HG03571 (cell line): Measurements from ENCODE around the gene AFTPH.

ENCODE experiments used
- ATAC-seq: cut with Tn5 transposase; IDR thresholded peaks from one replicate; pipeline ENCODE4 v1.9.1; 2021; ENCODE audit not compliant: unreplicated experiment

Gene AFTPH

DNA sequence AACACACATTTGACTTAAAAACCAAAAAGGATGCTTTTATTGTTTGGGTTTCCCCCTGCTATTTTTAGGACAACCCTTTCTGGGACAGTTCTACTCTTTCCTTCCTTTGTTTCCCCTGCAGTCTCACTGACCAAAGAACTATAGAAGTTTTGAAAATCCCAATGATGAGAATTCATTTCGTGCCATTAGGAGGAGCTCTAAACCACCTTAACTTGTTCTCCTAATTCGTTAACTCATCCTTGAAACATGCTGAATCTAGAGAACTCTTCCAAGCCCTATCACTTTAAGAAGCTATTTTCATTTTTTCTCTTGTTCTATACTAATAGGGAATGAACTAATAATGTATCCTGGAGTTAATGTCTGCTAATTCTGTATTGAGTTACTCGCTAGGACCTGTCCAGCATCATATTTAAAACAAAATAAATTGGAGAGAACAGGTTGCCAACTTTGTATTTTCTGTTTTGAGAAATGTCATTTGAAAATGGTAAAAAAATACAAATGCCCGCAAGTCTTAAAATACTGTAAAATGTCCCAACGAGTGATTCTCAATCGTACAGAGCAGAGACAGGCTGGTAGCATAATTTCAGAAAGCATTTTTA is 62.9 kb downstream of the AFTPH start:
- ATAC-seq, result no peak

DNA sequence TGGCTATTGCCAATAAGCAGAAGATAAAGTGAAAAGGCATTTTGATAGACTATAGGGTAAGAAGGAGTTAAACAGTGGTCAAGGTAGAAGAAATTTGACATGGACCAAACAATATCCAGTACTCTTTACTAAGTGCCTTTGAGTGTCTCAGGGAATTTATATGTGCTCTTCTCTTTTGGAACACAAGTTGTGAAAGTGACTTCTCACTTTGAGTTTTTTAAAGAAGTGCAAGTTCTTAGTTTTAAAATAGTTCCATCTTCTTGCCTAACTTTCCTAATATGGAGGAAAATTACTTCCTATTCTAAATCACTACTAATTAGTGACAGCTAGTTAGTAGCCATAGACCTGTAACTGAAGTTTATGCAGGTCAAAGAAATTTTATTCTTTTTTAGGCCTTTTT is 63.4 kb downstream of the AFTPH start:
- ATAC-seq, result no peak

- ATAC-seq, result no peak
Observed at GRCh38 chr2:64591188-64591587, 67.1 kb downstream of the AFTPH start.

GRCh38 chr2:64593035-64593655 is 69.0 kb downstream of the AFTPH start:
- ATAC-seq, result no peak

GRCh38 chr2:64594226-64594989 is 70.3 kb downstream of the AFTPH start:
- no peak for ATAC-seq

DNA sequence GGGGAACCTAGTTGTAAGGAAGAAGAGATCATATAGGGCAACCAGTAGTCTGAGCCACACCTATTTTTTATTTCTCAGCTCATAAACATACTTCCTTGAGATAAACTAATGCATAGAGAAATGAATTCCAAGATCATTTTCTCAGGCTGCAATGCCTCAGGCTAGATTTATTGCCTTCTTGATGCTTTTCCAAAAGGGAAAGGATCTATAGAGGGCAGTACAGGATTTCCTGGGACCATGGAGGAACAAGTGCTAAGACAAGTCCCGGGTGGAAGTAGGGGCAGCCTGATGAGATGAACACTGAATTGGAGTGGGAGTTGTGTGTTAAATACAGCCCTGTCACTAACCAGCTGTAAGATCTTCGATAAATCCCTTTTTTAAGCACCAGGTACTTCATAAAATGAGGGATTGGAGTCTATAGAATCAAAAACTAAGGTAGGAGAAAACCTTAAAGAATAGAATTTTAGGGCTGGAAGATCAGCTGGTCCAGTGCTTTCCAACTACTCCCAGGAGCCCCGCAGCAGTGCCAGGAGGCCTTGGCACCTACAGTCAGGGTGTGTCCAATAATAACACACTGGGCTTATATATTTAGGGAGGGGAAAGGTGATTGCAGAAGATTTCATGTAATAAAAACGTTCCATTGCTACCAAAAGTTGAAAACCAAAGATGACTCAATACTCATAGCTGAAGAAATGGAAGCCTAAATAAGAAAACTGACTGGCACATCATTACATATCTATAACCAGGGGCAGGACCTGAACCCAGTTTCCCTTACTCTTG is 71.5 kb downstream of the AFTPH start:
- no peak for ATAC-seq

DNA sequence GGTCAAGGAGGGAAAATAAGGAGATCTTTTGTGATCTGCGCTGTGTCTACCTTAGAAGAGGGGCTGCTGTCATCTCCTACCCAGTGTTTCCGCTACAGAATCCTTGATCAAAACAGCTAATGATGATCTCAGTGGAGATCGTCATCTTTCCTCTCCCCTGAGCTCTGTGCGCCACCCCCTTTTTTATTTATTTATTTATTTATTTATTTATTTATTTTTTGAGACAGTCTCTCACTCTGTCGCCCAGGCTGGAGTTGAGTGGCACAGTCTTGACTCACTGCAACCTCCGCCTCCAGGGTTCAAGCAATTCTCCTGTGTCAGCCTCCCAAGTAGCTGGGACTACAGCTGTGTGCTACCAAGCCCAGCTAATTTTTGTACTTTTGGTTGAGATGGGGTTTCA is 74.1 kb downstream of the AFTPH start:
- ATAC-seq, result no peak

DNA sequence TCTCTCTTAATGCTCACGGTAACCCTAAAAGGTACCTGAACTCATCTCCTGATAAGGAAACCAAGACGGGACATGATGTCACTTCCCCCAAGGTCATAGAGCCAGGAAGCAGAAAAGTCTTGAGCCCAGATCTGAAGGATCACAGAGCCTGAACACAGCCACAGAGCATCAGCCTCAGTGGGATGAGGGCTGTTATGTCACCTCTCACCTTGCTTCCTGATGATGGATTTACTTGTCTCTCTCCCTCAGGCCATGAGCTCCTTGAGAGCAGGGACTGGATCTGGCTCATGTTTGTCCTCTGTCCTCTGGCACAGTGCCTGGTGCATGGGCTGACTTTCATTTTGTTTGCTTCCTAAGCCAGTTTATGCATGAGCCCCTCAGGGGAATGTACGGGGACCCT is 75.3 kb downstream of the AFTPH start:
- no peak for ATAC-seq

GRCh38 chr2:64601034-64601754 is 77.1 kb downstream of the AFTPH start:
- no peak for ATAC-seq

- ATAC-seq, result no peak
Observed at GRCh38 chr2:64601785-64602391, 77.8 kb downstream of the AFTPH start.

- ATAC-seq, result no peak
Observed at GRCh38 chr2:64602436-64602835, 78.3 kb downstream of the AFTPH start.

DNA sequence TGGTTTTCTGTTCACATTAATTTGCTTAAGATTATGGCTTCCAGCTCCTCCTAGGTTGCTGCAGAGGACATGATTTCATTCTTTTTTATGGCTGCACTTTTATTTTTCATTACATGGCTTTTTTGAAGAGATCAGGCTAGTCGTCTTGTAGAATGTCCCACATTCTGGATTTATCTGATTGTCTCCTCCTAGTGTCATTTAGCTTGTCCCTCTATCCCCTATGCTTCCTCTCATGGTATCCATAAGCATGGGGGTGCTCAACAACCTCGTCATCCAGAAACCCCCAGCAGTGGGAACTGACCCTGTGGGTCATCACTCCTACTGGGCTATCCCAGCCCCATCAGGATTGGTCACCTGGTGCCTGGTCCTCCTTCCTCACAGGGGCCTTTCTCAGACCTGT is 80.0 kb downstream of the AFTPH start:
- no peak for ATAC-seq

DNA sequence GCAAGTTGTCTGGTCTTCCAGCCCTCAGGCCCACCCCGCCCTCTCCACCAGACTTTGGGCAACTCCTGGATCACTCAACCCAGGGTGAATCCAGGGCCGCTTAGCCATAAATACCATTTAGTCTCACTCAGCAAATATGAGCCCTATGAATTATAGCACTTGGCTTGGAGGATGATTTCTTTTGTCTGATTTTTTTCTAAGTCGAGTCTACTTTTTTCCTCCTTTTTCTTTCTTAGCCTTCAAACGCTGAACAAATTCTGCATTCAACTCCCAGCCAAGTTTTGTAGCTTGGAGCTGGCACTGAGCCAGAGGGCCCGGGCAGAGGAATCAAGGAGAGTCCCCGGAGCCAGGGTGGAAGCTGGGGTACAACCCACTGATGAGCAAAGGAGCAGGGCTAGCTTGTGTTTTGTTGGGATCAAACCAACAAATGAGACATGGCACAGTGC is 80.9 kb downstream of the AFTPH start:
- no peak for ATAC-seq

GRCh38 chr2:64605991-64606478 is 81.9 kb downstream of the AFTPH start:
- no peak for ATAC-seq

- peak; percentile 81 for ATAC-seq
Observed at GRCh38 chr2:64606479-64607363, 82.6 kb downstream of the AFTPH start.

DNA sequence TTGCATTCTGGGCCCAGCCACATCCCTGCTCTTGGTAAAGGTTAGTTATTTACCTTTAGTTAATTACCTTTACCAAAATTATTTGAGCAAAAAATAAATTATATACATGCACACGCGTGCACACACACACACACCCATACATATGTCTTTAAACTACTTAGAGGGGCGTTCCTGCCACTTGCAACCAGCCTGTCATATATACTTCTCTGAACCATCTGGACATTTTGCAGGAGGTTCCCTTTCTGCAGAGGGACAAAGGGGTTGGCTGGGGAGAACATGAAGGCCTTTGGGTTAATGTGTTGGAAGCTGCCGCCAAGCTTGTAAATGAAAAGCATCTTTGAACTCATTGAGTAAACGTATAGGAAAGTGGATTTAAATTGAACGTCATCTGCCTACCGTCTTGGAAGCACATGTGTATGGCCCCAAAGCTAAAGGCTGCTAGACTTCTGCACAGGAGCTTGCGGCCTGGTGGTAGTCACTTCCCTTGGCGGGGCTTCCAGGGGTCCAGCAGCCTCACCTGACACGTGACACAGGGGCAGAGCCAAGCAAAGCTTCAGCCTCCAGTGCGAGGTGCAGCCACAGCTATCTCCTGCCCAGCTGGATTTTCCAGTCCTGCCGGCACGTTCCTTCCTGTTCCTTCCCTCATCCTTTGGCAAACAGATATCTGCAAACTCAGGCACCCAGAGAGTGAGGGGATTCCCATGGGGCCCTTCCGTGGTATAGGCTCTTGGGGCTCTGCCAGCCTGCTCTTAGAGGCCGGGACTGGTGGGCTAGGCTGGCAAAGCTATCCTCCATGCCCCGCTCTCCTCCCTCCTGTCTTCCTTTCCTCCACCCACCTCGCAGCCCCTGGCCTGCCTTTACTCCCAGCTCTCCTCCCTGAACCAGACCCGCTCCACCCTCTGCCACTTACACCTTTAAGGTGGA is 83.5 kb downstream of the AFTPH start:
- ATAC-seq, result no peak

DNA sequence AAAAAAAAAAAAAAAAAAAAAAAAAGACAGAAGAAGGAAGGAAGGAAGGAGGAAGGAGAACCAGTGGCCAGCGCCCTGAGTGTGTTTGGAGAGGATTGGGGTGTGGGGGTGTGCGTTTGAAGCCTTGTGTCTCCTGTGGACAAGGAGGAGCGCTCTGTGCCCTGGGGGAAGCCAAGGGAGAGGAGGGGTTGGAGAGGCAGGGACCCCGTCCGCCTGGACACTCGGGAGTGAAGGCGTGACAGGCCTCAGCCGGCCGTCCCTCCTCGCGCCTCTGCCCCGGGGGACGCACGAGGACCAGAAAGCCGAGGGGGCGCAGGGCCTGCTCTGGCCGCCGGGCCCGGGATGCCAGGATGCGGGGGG is 84.7 kb downstream of the AFTPH start:
- ATAC-seq, result no peak

DNA sequence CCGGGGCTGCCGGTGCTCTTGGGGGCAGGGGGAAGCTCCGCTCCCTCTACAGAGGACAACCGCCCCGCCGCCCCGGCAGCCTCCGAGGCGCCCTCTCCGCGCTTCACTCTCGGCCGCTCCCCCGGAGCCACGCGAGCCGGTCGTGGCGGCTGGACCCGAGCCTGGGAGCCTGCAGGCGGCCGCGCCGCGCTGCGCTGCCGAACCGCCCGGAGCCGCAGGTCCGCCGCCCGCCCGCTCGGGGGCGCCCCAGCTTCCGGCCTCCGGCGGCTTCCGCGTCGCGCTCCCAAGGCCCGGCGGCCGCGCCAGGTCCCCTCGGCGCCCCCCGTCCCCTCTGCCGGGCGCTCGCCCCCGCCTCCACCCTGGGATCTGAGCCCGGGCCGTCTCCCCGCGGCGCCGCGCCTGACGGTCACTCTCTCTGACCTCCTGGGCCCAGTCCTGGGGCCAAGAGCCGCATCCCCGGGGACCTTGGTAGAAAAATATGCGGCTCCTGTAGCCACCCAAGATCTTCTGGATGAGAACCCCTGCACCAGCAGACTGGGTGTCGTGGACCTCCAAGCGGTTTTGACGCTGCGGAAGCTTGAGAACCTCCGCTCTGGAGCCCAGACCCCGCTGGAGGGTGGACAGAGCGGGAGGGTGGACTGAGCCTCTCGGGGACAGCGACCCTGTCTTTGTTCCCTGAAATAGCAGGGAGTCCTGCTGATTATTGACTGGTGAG is 85.3 kb downstream of the AFTPH start:
- no peak for ATAC-seq
